Choroid plexus epithelial cell (primary cell): ENCODE measurements around the gene SERTAD3.
"Not testable (repeated sequence)": the region's sequence is repeated elsewhere in the genome, so short reads cannot be mapped to it uniquely, and the experiment has no call there.

Source experiments
- DNase-seq: peaks from one replicate; pipeline ENCODE4 v3.0.0-alpha.2; 2010; ENCODE audit warnings: low read depth
- H3K4me3 ChIP-seq: 2 replicates; pipeline ENCODE4 v1.5.1; 2011; ENCODE audit warnings: low read depth, mild to moderate bottlenecking, control low read depth, low read length, moderate library complexity
- TF ChIP-seq, protein P1 (sequence below): conservative IDR thresholded peaks from 2 replicates; pipeline ENCODE4 v1.5.1; 2011; ENCODE audit warnings: low read depth, mild to moderate bottlenecking, control low read depth, inconsistent platforms, low read length, moderate library complexity

SERTAD3 gene, protein sequence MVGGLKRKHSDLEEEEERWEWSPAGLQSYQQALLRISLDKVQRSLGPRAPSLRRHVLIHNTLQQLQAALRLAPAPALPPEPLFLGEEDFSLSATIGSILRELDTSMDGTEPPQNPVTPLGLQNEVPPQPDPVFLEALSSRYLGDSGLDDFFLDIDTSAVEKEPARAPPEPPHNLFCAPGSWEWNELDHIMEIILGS

DNA sequence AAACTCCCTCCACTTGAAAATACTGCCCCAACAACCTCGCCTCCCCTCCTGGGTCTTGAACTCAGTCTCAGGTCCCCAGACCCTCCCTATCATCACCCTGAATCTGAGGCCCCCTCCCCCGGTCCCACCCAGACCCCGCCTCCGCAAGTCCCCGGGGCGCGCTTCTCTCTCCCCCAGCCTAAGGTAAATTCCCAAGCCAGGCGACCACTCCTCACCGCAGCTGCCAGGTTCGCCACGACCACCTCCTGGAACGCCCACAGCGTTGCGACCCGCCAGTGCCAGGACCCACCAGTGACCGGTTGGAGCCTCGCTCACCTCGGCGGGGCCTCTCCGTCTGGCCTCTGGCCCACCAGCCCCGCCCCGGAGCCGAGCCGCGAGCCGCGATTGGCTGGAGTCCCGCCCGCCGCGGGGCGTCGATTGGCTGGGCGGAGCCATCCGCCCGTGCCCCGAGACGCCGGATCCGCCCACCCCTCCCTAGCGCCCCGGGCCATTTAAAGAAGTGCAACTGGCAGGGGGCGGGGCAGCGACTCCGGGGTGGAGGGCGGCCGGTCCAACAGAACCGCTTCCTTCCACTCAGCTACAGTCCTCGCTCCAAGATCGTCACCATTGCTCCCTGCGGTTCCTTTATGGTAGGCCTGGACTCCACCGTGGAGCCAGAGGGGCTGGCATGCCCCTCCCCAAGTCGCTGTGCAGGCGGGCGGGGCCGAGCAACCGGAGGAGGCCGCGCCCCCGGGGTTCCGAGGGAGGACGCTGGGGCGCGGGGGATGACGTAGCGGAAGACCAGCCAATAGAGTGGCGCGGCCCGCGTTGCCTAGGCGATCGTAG, at the start of gene SERTAD3:
Gene SERTAD3, minus strand, starts transcription at position 336 of the 825 bp plus-strand sequence. CDS start 2,255 bp downstream, outside the sequence.
- TF ChIP-seq, protein P1, sequence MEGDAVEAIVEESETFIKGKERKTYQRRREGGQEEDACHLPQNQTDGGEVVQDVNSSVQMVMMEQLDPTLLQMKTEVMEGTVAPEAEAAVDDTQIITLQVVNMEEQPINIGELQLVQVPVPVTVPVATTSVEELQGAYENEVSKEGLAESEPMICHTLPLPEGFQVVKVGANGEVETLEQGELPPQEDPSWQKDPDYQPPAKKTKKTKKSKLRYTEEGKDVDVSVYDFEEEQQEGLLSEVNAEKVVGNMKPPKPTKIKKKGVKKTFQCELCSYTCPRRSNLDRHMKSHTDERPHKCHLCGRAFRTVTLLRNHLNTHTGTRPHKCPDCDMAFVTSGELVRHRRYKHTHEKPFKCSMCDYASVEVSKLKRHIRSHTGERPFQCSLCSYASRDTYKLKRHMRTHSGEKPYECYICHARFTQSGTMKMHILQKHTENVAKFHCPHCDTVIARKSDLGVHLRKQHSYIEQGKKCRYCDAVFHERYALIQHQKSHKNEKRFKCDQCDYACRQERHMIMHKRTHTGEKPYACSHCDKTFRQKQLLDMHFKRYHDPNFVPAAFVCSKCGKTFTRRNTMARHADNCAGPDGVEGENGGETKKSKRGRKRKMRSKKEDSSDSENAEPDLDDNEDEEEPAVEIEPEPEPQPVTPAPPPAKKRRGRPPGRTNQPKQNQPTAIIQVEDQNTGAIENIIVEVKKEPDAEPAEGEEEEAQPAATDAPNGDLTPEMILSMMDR = no peak
- DNase-seq = peak; percentile 96
- H3K4me3 ChIP-seq = peak within 1 kb of the TSS; percentile 69

DNA sequence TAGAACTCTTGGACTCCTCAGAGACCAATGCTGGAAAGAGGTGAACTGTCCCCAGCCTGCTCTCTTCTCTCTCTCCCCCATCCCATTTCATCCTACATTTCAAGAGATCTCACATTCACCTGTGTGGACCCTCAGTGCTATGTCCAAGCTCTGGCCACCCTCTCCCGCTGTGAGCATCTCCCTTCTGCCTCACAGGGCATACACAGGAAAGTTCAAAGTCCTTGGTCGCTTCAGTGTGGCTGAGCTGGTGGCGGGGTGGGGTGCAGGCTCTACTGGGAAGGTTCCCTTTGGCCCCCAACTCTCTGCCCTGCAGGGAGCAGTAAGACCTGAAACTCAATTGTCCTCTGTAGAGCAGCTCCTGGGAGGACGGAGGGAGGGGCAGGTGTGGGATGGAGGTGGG, 49.6 kb upstream of the SERTAD3 start:
- no peak for DNase-seq
- H3K4me3 ChIP-seq = no peak overlapping the region
- TF ChIP-seq, protein P1 = no peak

DNA sequence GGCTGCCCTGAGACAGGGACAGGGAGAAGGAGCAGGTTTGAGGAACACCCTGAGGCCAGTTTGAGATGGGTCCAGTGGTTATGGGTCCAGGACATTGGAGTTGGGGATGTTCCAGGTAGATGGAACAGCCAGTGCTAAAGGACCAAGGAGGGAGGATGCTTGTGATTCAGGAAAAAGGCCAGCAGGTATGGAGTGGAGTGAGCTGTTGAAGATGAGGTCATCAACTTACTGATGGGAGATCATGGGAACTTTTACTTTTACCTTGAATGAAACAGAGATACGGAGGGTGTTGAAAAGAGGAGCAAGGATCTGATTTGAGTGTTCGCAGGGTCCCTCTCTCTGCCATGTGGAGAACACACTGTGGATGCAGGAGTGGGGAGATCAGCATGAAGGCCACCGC, 48.1 kb upstream of the SERTAD3 start:
- TF ChIP-seq, protein P1 = no peak
- no peak overlapping the region for H3K4me3 ChIP-seq
- no peak for DNase-seq

DNA sequence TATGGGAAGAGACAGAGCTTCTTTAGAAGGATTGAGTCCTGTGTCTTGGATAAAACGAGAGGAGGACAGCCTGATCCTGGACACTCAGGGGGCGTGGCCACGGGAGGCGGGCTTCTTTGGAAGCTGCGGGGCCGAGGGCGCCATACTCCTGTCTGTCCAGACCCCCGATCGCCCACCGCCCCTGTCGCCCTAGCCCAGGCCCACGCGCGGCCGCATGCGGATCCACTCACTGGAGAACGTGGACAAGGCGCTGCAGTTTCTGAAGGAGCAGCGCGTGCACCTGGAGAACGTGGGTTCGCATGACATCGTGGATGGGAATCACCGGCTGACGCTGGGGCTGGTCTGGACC, 45.7 kb upstream of the SERTAD3 start:
- TF ChIP-seq, protein P1 = no peak
- no peak for DNase-seq
- H3K4me3 ChIP-seq = no peak overlapping the region

DNA sequence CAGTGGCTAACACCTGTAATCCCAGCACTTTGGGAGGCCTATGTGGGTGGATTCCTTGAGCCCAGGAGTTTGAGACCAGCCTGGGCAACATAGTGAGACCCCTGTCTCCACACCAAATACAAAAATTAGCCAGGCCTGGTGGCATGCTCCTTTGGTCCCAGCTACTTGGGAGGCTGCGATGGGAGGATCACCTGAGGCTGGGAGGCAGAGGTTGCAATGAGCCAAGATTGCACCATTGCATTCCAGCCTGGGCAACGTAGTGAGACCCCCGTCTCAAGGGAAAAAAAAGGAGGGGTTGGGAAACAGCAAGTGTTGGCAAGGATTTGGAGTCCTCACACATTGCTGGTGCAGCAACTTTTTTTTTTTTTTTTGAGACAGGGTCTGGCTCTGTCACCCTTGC, 41.9 kb upstream of the SERTAD3 start:
- DNase-seq = no peak
- TF ChIP-seq, protein P1 = no peak
- no peak overlapping the region for H3K4me3 ChIP-seq

DNA sequence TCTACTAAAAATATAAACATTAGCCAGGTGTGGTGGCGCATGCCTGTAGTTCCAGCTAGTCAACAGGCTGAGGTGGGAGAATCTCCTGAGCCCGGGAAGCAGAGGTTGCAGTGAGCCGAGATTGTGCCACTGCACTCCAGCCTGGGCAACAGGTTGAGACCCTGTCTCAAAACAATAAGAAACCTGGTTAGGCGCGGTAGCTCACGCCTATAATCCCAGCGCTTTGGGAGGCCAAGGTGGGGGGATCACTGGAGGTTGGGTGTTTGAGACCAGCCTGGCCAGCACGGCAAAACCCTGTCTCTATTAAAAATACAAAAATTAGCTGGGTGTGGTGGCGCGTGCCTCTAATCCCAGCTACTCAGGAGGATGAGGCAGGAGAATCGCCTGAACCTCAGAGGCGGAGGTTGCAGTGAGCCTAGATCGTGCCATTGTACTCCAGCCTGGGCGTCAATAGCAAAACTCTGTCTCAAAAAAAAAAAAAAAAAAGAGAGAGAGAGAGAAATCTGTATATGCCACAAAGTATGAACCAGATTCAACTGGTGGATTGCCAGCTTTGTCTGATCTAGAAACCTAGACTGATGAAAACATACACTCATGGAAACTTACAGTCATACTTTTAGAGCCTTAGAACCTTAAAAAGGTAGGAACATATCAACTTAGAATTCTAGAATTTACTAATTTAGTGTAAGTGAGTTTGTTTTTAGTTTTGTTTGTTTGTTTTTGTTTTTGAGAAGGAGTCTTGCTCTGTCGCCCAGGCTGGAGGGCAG, 31.9 kb upstream of the SERTAD3 start:
- not testable (repeated sequence) for H3K4me3 ChIP-seq
- peak; percentile 28 for DNase-seq

DNA sequence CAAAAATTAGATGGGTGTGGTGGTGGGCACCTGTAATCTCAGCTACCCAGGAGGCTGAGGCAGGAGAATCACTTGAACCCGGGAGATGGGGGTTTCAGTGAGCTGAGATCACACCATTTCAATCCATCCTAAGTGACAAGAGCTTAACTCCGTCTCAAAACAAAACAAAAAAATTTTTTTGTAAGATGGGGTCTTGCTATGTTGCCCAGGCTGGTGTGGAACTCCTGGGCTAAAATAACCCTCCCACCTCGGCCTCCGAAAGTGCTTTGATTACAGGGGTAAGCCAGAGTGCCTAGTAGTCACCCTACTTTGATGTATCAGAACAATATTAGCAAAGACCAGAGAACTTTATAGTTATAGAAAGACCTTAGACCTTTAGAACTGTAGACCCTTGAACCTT, 30.6 kb upstream of the SERTAD3 start:
- DNase-seq = no peak
- TF ChIP-seq, protein P1 = no peak
- H3K4me3 ChIP-seq = no peak overlapping the region
